T-helper 2 cell (primary cell): ENCODE data around the gene S100Z.
A peak's percentile ranks its signal among the peaks of the same experiment; 100 is the strongest.
"Not testable (repeated sequence)": the region's sequence is repeated elsewhere in the genome, so short reads cannot be mapped to it uniquely, and the experiment has no call there.

Experiments
- DNase-seq, 5 experiments: peaks; one replicate each; pipeline versions ENCODE4 v3.0.0 to v3.0.0-alpha.2; 2012 to 2022

S100Z gene

GRCh38 chr5:76874088-76874581, 24.3 kb downstream of the S100Z start:
- no peak for DNase-seq

GRCh38 chr5:76888733-76889300, 39.0 kb downstream of the S100Z start:
- DNase-seq = no peak

GRCh38 chr5:76893294-76893693, 43.5 kb downstream of the S100Z start:
- peak in 1 of 5 experiments; percentile 14 for DNase-seq

- DNase-seq = no peak
Observed at GRCh38 chr5:76896196-76896595, 46.4 kb downstream of the S100Z start.

- no peak for DNase-seq
Observed at GRCh38 chr5:76901522-76901921, 51.7 kb downstream of the S100Z start.

GRCh38 chr5:76908166-76908565, 58.4 kb downstream of the S100Z start:
- DNase-seq = no peak

- DNase-seq = not testable (repeated sequence)
Observed at GRCh38 chr5:76910344-76910933, 60.6 kb downstream of the S100Z start.

- DNase-seq = not testable (repeated sequence)
Observed at GRCh38 chr5:76914671-76915070, 64.9 kb downstream of the S100Z start.

GRCh38 chr5:76918539-76918938, 68.7 kb downstream of the S100Z start:
- DNase-seq = peak in 1 of 5 experiments; percentile 5

GRCh38 chr5:76920491-76920890, 70.7 kb downstream of the S100Z start:
- DNase-seq = no peak

GRCh38 chr5:76926329-76927105, 76.7 kb downstream of the S100Z start:
- DNase-seq = no peak

GRCh38 chr5:76927961-76928360, 78.1 kb downstream of the S100Z start:
- DNase-seq = no peak

- DNase-seq = no peak
Observed at GRCh38 chr5:76930083-76930482, 80.3 kb downstream of the S100Z start.

GRCh38 chr5:76938177-76938576, 88.4 kb downstream of the S100Z start:
- DNase-seq = no peak

- no peak for DNase-seq
Observed at GRCh38 chr5:76941000-76941399, 91.2 kb downstream of the S100Z start.

GRCh38 chr5:76941442-76941841, 91.6 kb downstream of the S100Z start:
- no peak for DNase-seq

GRCh38 chr5:76942581-76942980, 92.8 kb downstream of the S100Z start:
- DNase-seq = no peak

- DNase-seq = no peak
Observed at GRCh38 chr5:76943006-76943405, 93.2 kb downstream of the S100Z start.

- no peak for DNase-seq
Observed at GRCh38 chr5:76944638-76945037, 94.8 kb downstream of the S100Z start.

- not testable (repeated sequence) for DNase-seq
Observed at GRCh38 chr5:76945238-76945637, 95.4 kb downstream of the S100Z start.

- DNase-seq = no peak
Observed at GRCh38 chr5:76946090-76946489, 96.3 kb downstream of the S100Z start.

GRCh38 chr5:76947082-76947503, 97.3 kb downstream of the S100Z start:
- no peak for DNase-seq

GRCh38 chr5:76952795-76953536, 103.2 kb downstream of the S100Z start, which contains the start of gene CRHBP:
TSS of gene CRHBP (plus strand) at chr5:76953045. CDS start at chr5:76953135, 90 bp downstream.
- no peak for DNase-seq
